WTC11 (cell line): ENCODE data around the gene SYT17. TPM values are rescaled to one million over a fixed set of nuclear protein-coding genes. Genes with fewer than 3 reads are reported as not detected.

ENCODE experiments used
- ATAC-seq: fragments of 200-7000 bp; cut with Tn5 transposase; 2 replicates; pipeline ENCODE4 v1.10.0; 2021; ENCODE audit warnings: mild to moderate bottlenecking, moderate library complexity
- CTCF ChIA-PET: fragments of 300-600 bp; sonication (Branson Sonifier 250); formaldehyde crosslinking; loops from one replicate; lab custom pipeline; 2021; ENCODE audit warnings: antibody characterized with exemption; lab: Charles Lee
- POLR2A ChIA-PET: fragments of 350-600 bp; sonication (Branson Sonifier 250); formaldehyde crosslinking; loops from one replicate; lab custom pipeline; 2021; ENCODE audit warnings: antibody characterized with exemption; lab: Charles Lee
- DNase-seq: peaks from one replicate; pipeline ENCODE4 v3.0.0; 2021; ENCODE audit warnings: low spot score
- H3K27ac Mint-ChIP-seq: 2 replicates; pipeline ENCODE4 v1.8.0; 2021; ENCODE audit warnings: mixed read lengths
- H3K27me3 Mint-ChIP-seq: 2 replicates; pipeline ENCODE4 v1.8.0; 2021; ENCODE audit warnings: low read depth, mild to moderate bottlenecking, moderate library complexity, mixed read lengths
- H3K36me3 Mint-ChIP-seq: 2 replicates; pipeline ENCODE4 v1.8.0; 2021; ENCODE audit warnings: mixed read lengths
- H3K4me1 Mint-ChIP-seq: 2 replicates; pipeline ENCODE4 v1.8.0; 2022; ENCODE audit warnings: mixed read lengths
- H3K4me3 Mint-ChIP-seq: 2 replicates; pipeline ENCODE4 v1.8.0; 2021; ENCODE audit warnings: mild to moderate bottlenecking, moderate library complexity, mixed read lengths
- H3K9me3 Mint-ChIP-seq: 2 replicates; pipeline ENCODE4 v1.8.0; 2021; ENCODE audit warnings: mixed read lengths
- ATF1 ChIP-seq: sonication (generic); formaldehyde crosslinking; IDR thresholded peaks from 2 replicates; pipeline ENCODE4 v1.8.1; 2023; ENCODE audit warnings: mild to moderate bottlenecking, moderate library complexity, missing genetic modification reagents
- ESRRA ChIP-seq: sonication (generic); formaldehyde crosslinking; IDR thresholded peaks from 2 replicates; pipeline ENCODE4 v1.8.1; 2022; ENCODE audit warnings: mild to moderate bottlenecking, missing genetic modification reagents, borderline replicate concordance
- FOXJ3 ChIP-seq: sonication (generic); formaldehyde crosslinking; IDR thresholded peaks from 2 replicates; pipeline ENCODE4 v1.9.0; 2021; ENCODE audit warnings: missing genetic modification reagents, mild to moderate bottlenecking, borderline replicate concordance
- IRF2 ChIP-seq: sonication (generic); formaldehyde crosslinking; IDR thresholded peaks from 2 replicates; pipeline ENCODE4 v1.8.0; 2022; ENCODE audit warnings: low read depth, missing genetic modification reagents, borderline replicate concordance
- JUN ChIP-seq: sonication (generic); formaldehyde crosslinking; IDR thresholded peaks from 2 replicates; pipeline ENCODE4 v1.8.0; 2023; ENCODE audit warnings: mild to moderate bottlenecking, missing genetic modification reagents
- NR2C2 ChIP-seq: sonication (generic); formaldehyde crosslinking; IDR thresholded peaks from 2 replicates; pipeline ENCODE4 v1.8.0; 2022; ENCODE audit warnings: mild to moderate bottlenecking, missing genetic modification reagents
- RELA ChIP-seq: sonication (generic); formaldehyde crosslinking; IDR thresholded peaks from 2 replicates; pipeline ENCODE4 v1.8.1; 2022; ENCODE audit warnings: missing genetic modification reagents, mild to moderate bottlenecking, borderline replicate concordance
- ZNF121 ChIP-seq: sonication (generic); formaldehyde crosslinking; IDR thresholded peaks from 2 replicates; pipeline ENCODE4 v1.8.0; 2023; ENCODE audit warnings: missing genetic modification reagents
- total RNA-seq: library from RNA; stranded (reverse); gene quantifications from 3 replicates; pipeline ENCODE4 v1.2.3, GENCODE V29; 2021
- TF ChIP-seq, protein P1 (sequence below): sonication (generic); formaldehyde crosslinking; IDR thresholded peaks from 2 replicates; pipeline ENCODE4 v1.8.1; 2022; ENCODE audit warnings: mild to moderate bottlenecking, moderate library complexity, missing genetic modification reagents
- TF ChIP-seq, protein P2 (sequence below): sonication (generic); formaldehyde crosslinking; IDR thresholded peaks from 2 replicates; pipeline ENCODE4 v1.8.1; 2023; ENCODE audit warnings: mild to moderate bottlenecking, missing genetic modification reagents, moderate library complexity
- TF ChIP-seq, protein P3 (sequence below): sonication (generic); formaldehyde crosslinking; IDR thresholded peaks from 2 replicates; pipeline ENCODE4 v1.8.1; 2022; ENCODE audit warnings: low read depth, missing genetic modification reagents, borderline replicate concordance
- TF ChIP-seq, protein P4 (sequence below): sonication (generic); formaldehyde crosslinking; IDR thresholded peaks from 2 replicates; pipeline ENCODE4 v1.8.0; 2023; ENCODE audit warnings: missing genetic modification reagents, mild to moderate bottlenecking, borderline replicate concordance
- TF ChIP-seq, protein P5 (sequence below): fragments of 200-600 bp; IDR thresholded peaks from 2 replicates; pipeline ENCODE4 v1.8.0; 2022; ENCODE audit warnings: antibody characterized with exemption
- TF ChIP-seq, protein P6 (sequence below): sonication (generic); formaldehyde crosslinking; conservative IDR thresholded peaks from 2 replicates; pipeline ENCODE4 v1.8.1; 2022; ENCODE audit warnings: mild to moderate bottlenecking, missing genetic modification reagents

Gene SYT17
- total RNA-seq, 1 experiment from 2014 or later: 5.5 TPM

DNA sequence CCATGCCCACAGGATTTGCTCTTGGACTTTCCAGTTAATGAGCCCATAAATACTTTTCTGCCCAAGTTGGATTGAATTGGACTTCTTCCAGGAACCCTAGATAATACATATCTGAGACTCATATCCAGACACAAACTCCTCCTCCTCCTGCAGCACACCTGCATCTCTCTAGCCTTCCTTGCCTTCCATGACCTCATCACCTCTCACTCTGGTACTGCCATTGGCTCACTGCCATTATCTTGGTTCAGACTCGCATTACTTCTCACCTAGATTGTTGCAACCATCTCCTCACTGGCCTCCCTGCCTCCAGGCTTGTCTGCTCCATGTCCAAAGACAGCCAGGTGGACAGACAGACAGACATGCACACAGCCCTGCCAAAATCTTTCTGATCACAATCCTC, 4.8 kb upstream of the SYT17 start:
- no peak for ATAC-seq
- H3K27ac Mint-ChIP-seq: no peak overlapping the region
- TF ChIP-seq ESRRA (CRISPR knock-in tag): no peak
- TF ChIP-seq, protein P1, sequence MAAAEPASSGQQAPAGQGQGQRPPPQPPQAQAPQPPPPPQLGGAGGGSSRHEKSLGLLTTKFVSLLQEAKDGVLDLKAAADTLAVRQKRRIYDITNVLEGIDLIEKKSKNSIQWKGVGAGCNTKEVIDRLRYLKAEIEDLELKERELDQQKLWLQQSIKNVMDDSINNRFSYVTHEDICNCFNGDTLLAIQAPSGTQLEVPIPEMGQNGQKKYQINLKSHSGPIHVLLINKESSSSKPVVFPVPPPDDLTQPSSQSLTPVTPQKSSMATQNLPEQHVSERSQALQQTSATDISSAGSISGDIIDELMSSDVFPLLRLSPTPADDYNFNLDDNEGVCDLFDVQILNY (CRISPR knock-in tag): no peak
- TF ChIP-seq, protein P2, sequence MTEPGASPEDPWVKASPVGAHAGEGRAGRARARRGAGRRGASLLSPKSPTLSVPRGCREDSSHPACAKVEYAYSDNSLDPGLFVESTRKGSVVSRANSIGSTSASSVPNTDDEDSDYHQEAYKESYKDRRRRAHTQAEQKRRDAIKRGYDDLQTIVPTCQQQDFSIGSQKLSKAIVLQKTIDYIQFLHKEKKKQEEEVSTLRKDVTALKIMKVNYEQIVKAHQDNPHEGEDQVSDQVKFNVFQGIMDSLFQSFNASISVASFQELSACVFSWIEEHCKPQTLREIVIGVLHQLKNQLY: no peak
- TF ChIP-seq NR2C2: no peak
- TF ChIP-seq, protein P3, sequence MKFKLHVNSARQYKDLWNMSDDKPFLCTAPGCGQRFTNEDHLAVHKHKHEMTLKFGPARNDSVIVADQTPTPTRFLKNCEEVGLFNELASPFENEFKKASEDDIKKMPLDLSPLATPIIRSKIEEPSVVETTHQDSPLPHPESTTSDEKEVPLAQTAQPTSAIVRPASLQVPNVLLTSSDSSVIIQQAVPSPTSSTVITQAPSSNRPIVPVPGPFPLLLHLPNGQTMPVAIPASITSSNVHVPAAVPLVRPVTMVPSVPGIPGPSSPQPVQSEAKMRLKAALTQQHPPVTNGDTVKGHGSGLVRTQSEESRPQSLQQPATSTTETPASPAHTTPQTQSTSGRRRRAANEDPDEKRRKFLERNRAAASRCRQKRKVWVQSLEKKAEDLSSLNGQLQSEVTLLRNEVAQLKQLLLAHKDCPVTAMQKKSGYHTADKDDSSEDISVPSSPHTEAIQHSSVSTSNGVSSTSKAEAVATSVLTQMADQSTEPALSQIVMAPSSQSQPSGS (CRISPR knock-in tag): no peak
- TF ChIP-seq ATF1: no peak
- TF ChIP-seq, all 79 proteins: peak for 0
- Mint-ChIP-seq H3K36me3 (no peaks in the 10 kb centered on the region), H3K27me3 (peaks cover 9% of the 10 kb centered on the region), H3K4me3 (no peak overlapping the region), H3K9me3 (peaks cover 6% of the 10 kb centered on the region), H3K4me1 (no peaks in the 10 kb centered on the region)
- CTCF ChIA-PET: interaction anchor here (0.7 kb wide), 2 partner anchors 16 to 124 kb away, joined by 3 read pairs; no protein-coding TSS in a partner anchor
- POLR2A ChIA-PET: interaction anchor here (0.6 kb wide), 1 partner anchor 16 kb away, joined by 4 read pairs; no protein-coding TSS in a partner anchor
- no peak for DNase-seq

DNA sequence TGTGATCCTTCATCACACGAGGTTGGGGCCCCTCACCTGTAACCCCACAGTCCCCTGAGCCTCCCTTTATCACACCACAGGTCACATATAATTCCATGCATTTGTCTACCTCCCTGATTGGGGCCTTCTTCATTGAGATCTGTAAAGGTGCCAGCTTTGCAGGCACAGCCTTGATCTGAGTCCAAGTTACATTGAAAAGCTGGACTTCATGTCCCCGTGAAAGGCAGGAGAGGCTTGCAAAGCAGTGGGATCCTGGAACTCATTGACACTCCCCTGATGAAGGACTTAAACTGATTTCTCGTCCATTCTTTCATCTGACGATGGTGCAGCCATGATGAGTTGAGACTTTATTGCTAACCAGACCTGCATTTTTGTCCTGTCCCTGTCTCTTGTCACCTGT, 3.8 kb upstream of the SYT17 start:
- Mint-ChIP-seq H3K27ac (no peak overlapping the region), H3K9me3 (peaks cover 6% of the 10 kb centered on the region), H3K36me3 (no peaks in the 10 kb centered on the region), H3K27me3 (peaks cover 5% of the 10 kb centered on the region), H3K4me1 (peaks cover under 1% of the 10 kb centered on the region), H3K4me3 (no peak overlapping the region)
- DNase-seq (no peak), ATAC-seq (no peak)
- CTCF ChIA-PET: no interaction called here
- no peak for TF ChIP-seq ZNF121 (CRISPR knock-in tag)
- POLR2A ChIA-PET: no interaction called here

DNA sequence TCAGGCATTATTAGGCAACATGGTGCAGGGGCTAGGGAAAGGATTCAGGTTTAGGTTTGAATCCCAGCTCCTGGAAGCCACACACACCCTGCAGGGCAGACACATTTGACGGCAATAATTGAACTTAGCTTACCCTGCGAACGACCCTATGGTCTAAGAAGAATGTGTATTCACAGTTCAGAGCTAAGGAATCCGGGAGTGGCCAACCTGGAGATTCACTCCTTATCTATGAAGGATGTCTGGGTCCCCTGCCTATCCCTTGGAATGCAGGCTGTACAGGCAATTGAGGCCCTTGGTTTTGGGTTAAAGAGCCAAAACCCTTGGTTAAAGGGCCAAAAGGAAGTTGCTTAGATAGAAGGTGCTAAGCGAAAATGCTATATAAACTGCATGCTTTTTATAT, 2.9 kb upstream of the SYT17 start:
- ATAC-seq: no peak
- no peaks in the 10 kb centered on the region for H3K36me3 Mint-ChIP-seq
- H3K27me3 Mint-ChIP-seq: peaks cover 13% of the 10 kb centered on the region
- peaks cover 6% of the 10 kb centered on the region for H3K9me3 Mint-ChIP-seq
- ChIA-PET CTCF (interaction anchor here (0.6 to 1.1 kb wide), 2 partner anchors 15 to 209 kb away, joined by 3 to 4 read pairs; no protein-coding TSS in a partner anchor), POLR2A (interaction anchor here (0.6 kb wide), 1 partner anchor 100 kb away, joined by 5 read pairs; no protein-coding TSS in a partner anchor)
- TF ChIP-seq, protein P4, sequence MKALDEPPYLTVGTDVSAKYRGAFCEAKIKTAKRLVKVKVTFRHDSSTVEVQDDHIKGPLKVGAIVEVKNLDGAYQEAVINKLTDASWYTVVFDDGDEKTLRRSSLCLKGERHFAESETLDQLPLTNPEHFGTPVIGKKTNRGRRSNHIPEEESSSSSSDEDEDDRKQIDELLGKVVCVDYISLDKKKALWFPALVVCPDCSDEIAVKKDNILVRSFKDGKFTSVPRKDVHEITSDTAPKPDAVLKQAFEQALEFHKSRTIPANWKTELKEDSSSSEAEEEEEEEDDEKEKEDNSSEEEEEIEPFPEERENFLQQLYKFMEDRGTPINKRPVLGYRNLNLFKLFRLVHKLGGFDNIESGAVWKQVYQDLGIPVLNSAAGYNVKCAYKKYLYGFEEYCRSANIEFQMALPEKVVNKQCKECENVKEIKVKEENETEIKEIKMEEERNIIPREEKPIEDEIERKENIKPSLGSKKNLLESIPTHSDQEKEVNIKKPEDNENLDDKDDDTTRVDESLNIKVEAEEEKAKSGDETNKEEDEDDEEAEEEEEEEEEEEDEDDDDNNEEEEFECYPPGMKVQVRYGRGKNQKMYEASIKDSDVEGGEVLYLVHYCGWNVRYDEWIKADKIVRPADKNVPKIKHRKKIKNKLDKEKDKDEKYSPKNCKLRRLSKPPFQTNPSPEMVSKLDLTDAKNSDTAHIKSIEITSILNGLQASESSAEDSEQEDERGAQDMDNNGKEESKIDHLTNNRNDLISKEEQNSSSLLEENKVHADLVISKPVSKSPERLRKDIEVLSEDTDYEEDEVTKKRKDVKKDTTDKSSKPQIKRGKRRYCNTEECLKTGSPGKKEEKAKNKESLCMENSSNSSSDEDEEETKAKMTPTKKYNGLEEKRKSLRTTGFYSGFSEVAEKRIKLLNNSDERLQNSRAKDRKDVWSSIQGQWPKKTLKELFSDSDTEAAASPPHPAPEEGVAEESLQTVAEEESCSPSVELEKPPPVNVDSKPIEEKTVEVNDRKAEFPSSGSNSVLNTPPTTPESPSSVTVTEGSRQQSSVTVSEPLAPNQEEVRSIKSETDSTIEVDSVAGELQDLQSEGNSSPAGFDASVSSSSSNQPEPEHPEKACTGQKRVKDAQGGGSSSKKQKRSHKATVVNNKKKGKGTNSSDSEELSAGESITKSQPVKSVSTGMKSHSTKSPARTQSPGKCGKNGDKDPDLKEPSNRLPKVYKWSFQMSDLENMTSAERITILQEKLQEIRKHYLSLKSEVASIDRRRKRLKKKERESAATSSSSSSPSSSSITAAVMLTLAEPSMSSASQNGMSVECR (CRISPR knock-in tag): no peak
- TF ChIP-seq, protein P5, sequence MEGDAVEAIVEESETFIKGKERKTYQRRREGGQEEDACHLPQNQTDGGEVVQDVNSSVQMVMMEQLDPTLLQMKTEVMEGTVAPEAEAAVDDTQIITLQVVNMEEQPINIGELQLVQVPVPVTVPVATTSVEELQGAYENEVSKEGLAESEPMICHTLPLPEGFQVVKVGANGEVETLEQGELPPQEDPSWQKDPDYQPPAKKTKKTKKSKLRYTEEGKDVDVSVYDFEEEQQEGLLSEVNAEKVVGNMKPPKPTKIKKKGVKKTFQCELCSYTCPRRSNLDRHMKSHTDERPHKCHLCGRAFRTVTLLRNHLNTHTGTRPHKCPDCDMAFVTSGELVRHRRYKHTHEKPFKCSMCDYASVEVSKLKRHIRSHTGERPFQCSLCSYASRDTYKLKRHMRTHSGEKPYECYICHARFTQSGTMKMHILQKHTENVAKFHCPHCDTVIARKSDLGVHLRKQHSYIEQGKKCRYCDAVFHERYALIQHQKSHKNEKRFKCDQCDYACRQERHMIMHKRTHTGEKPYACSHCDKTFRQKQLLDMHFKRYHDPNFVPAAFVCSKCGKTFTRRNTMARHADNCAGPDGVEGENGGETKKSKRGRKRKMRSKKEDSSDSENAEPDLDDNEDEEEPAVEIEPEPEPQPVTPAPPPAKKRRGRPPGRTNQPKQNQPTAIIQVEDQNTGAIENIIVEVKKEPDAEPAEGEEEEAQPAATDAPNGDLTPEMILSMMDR: no peak
- TF ChIP-seq IRF2 (CRISPR knock-in tag) (no peak), RELA (no peak), ZNF121 (CRISPR knock-in tag) (no peak), FOXJ3 (CRISPR knock-in tag) (no peak), JUN (CRISPR knock-in tag) (no peak)
- TF ChIP-seq, protein P6, sequence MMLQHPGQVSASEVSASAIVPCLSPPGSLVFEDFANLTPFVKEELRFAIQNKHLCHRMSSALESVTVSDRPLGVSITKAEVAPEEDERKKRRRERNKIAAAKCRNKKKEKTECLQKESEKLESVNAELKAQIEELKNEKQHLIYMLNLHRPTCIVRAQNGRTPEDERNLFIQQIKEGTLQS (CRISPR knock-in tag): no peak
- DNase-seq: no peak
- H3K4me3 Mint-ChIP-seq: no peak overlapping the region
- H3K4me1 Mint-ChIP-seq: peaks cover 4% of the 10 kb centered on the region
- H3K27ac Mint-ChIP-seq: no peak overlapping the region
